Gastrocnemius medialis (tissue), 4 donors: ENCODE measurements around the gene ZNF524. TPM values are rescaled to one million over a fixed set of nuclear protein-coding genes. Genes with fewer than 3 reads are reported as not detected.
A peak's percentile ranks its signal among the peaks of the same experiment; 100 is the strongest.

Experiments
- ATAC-seq, 2 donors: fragments of 150-250 bp; one replicate each; pipeline ENCODE4 v1.9.1; 2016
- DNase-seq, 2 donors: peaks; one replicate each; pipeline ENCODE4 v3.0.0-alpha.2; 2019
- H3K27ac ChIP-seq, 4 donors: fragments of 200-600 bp; sonication (generic); 1 replicate in 1 of 4; 2 replicates in 3 of 4; pipeline ENCODE4 v1.5.1; 2016 to 2018; ENCODE audit warnings: mild to moderate bottlenecking in 2 of 4, moderate library complexity in 1 of 4
- H3K27me3 ChIP-seq, 3 donors: fragments of 200-600 bp; sonication (generic) in 2 of 3; 1 replicate in 1 of 3; 2 replicates in 2 of 3; pipeline versions ENCODE4 v1.5.1 to v1.6.0; 2016 to 2019; ENCODE audit warnings: mild to moderate bottlenecking in 1 of 3, moderate library complexity in 1 of 3
- H3K36me3 ChIP-seq, 2 donors: fragments of 200-600 bp; sonication (generic) in 1 of 2; one replicate each; pipeline ENCODE4 v1.5.1; 2017 to 2018
- H3K4me1 ChIP-seq, 2 donors: fragments of 200-600 bp; sonication (generic) in 1 of 2; one replicate each; pipeline ENCODE4 v1.5.1; 2016 to 2017; ENCODE audit warnings: mild to moderate bottlenecking in 2 of 2
- H3K4me3 ChIP-seq, 4 donors: fragments of 200-600 bp; sonication (generic) in 3 of 4; 1 replicate in 1 of 4; 2 replicates in 3 of 4; pipeline ENCODE4 v1.5.1; 2016 to 2019; ENCODE audit warnings: mild to moderate bottlenecking in 2 of 4
- H3K9me3 ChIP-seq, 3 donors: fragments of 200-600 bp; sonication (generic) in 2 of 3; 1 replicate in 1 of 3; 2 replicates in 2 of 3; pipeline ENCODE4 v1.5.1; 2016 to 2019
- CTCF ChIP-seq, 5 experiments: fragments of 450-650 bp in 3 of 5; fragments of 200-600 bp in 2 of 5; sonication (generic) in 2 of 5; IDR thresholded peaks in 4 of 5; conservative IDR thresholded peaks in 1 of 5; 1 replicate in 4 of 5; 2 replicates in 1 of 5; pipeline ENCODE4 v1.5.1; 2016 to 2019; ENCODE audit warnings: antibody characterized with exemption in 5 of 5, mild to moderate bottlenecking in 3 of 5, moderate library complexity in 3 of 5
- POLR2A ChIP-seq, 2 donors: fragments of 450-650 bp; IDR thresholded peaks; one replicate each; pipeline ENCODE4 v1.6.1; 2017; ENCODE audit warnings: antibody characterized with exemption in 2 of 2, mild to moderate bottlenecking in 2 of 2, moderate library complexity in 2 of 2
- in situ Hi-C, 4 donors: fragments of 200-750 bp; cut with MboI; loops; one replicate each; pipeline versions ENCODE4 v1.15.0 to v1.8.0; 2017; ENCODE audit warnings: low sequenced_read_pairs in 4 of 4
- intact Hi-C: fragments of 100-400 bp; cut with DNase I; formaldehyde crosslinking; loops from one replicate; pipeline ENCODE4 v1.15.1; 2023; ENCODE audit warnings: low total_unique reads
- total RNA-seq, 4 donors: library from RNA; depleted of rRNA; stranded (reverse); fragments of >200 nt; gene quantifications; one replicate each; pipeline versions ENCODE4 v1.1.0 to v1.2.3, GENCODE V29; 2016

ZNF524 gene
- total RNA-seq, 4 donors from 2014 or later, result 35.6 to 61.7 (median 47.0) TPM

DNA sequence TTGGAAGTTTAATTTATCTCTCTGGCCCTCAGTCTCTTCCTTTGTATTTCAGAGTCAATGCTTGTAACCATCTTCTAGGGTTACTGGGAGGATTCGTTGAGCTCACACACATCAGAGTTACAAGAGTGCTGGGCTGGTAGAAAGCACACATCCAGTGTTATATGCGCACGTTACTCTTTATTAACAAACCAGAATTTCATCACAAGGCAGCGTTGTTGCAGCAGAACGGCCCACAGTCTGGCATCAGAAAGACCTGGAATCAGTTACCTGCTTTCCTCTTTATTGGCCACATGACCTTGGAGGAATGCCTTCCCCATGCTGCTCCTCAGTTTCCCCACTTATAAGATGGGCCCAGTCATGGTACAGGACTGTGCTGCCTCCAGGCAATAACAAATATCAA, 9.2 kb downstream of the ZNF524 start:
- H3K4me1 ChIP-seq, result peaks cover 46 to 51% of the 10 kb centered on the region in 2 donors
- DNase-seq, result no peak
- no peak for ATAC-seq
- no peaks in the 10 kb centered on the region for H3K9me3 ChIP-seq
- no peaks in the 10 kb centered on the region for H3K27me3 ChIP-seq
- H3K27ac ChIP-seq, result peak overlapping the region; percentile 86 to 99 (median 92)
- in situ Hi-C loops, result no loop called here
- TF ChIP-seq CTCF (IDR thresholded peaks at IDR 0.05 in 4 of 5, conservative IDR thresholded peaks at IDR 0.05 in 1 of 5) (no peak), POLR2A (IDR thresholded peaks at IDR 0.05) (no peak)
- H3K36me3 ChIP-seq, result peaks cover 0 to 8% of the 10 kb centered on the region in 2 donors
- no peak overlapping the region for H3K4me3 ChIP-seq
- intact Hi-C loops, result loop anchor here (10.0 kb wide), 1 partner anchor 1405 kb away; the partner anchor contains the start of gene RPS9

DNA sequence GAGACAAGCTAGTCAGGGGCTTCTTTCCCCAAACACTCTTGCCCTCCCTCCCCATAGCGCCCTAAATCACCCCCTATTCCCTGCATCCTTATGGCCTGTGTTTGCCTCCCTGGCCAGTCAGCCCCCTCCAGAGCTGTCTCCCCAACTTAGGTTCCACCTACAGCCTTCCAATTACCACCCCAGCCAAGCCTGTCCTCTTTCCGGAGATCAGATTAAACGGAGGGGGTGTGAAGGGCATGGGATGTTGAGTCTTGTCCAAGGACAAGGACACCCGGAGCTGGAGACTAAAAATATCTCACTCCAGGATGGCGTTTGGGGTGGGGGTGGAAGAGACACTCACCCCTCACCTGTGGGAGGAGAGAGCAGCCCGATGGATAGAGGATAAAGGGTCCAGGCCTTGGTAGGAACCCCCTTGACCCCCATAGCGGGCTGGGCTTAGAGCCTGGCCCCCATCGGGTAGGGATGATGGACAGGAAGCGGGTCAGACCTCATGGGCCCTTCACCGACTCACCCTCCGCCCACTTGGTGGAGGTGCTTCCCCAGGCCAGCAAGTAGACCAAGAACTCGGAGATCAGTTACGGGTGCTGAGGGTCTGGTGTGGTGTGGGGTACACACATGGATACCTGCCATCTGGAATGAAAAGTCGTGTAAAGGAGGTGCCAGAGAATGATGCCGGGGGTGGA, 11.4 kb downstream of the ZNF524 start:
- ATAC-seq (peak; percentile 93), DNase-seq (peak; percentile 72 to 76)
- Histone ChIP-seq H3K27me3 (no peaks in the 10 kb centered on the region), H3K4me1 (peaks cover 33 to 46% of the 10 kb centered on the region in 2 donors), H3K4me3 (peak overlapping the region in 3 of 4 donors; percentile 6 to 39 (median 17)), H3K36me3 (peaks cover 0 to 13% of the 10 kb centered on the region in 2 donors), H3K27ac (peak overlapping the region; percentile 86 to 97 (median 91)), H3K9me3 (no peaks in the 10 kb centered on the region)
- in situ Hi-C loops, result no loop called here
- intact Hi-C loops, result no loop called here
- TF ChIP-seq CTCF (IDR thresholded peaks at IDR 0.05 in 4 of 5, conservative IDR thresholded peaks at IDR 0.05 in 1 of 5) (no peak), POLR2A (IDR thresholded peaks at IDR 0.05) (no peak)

DNA sequence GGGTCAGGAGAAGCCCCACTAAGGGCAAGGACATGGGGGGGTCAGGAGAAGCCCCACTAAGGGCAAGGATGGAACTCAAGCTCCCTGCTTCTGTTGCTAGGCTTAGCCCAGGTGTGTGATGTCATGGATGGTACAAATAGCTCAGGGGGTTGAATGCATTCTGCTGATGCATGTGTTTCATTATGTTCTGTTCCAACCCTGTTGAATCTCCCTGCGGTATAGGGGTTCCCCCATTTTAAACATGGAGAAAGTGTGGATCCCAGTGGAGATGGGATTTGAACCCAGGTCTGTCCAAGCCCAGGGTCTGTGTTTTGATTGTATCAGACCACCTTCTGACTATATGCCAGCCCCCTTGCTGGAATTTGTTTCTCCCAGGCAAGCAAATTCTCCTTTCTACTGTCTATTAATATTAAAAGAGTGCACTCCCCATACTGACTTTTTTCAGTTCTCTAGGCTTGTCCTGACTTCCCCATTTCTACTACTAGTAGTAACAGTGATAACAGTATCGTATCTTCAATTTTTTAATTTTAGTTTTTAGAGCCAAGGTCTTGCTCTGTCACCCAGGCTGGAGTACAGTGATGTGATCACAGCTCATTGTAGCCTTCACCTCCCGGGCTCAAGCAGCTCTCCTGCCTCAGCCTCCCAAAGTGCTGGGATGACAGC, 12.0 kb downstream of the ZNF524 start:
- in situ Hi-C loops (no loop called here), intact Hi-C loops (no loop called here)
- no peak for DNase-seq
- H3K9me3 ChIP-seq, result no peaks in the 10 kb centered on the region
- peak overlapping the region in 1 of 4 donors; percentile 39 for H3K4me3 ChIP-seq
- peak overlapping the region; percentile 86 to 97 (median 91) for H3K27ac ChIP-seq
- H3K4me1 ChIP-seq, result peaks cover 26 to 39% of the 10 kb centered on the region in 2 donors
- peaks cover 0 to 20% of the 10 kb centered on the region in 2 donors for H3K36me3 ChIP-seq
- no peak for TF ChIP-seq CTCF (IDR thresholded peaks at IDR 0.05 in 4 of 5, conservative IDR thresholded peaks at IDR 0.05 in 1 of 5)
- no peak for TF ChIP-seq POLR2A (IDR thresholded peaks at IDR 0.05)
- H3K27me3 ChIP-seq, result no peaks in the 10 kb centered on the region
- ATAC-seq, result peak; percentile 32 to 35

DNA sequence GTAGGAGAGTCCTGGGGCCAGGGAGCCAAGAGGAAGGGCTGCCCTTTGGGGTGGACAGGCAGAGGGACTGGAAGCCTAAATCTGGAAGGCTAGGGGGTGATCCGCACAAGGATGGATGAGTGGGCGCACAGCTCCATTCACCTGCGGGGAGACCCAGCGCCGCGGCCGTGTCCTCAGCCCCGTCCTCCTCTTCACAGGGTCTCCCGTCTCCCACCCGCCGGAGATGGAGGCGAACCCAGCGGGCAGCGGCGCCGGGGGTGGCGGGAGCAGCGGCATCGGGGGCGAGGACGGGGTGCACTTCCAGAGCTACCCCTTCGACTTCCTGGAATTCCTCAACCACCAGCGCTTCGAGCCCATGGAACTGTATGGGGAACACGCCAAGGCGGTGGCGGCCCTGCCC, 13.3 kb downstream of the ZNF524 start:
- Histone ChIP-seq H3K4me3 (no peak overlapping the region), H3K27me3 (no peaks in the 10 kb centered on the region), H3K4me1 (peaks cover 25 to 30% of the 10 kb centered on the region in 2 donors), H3K27ac (peak overlapping the region in 3 of 4 donors; percentile 86 to 97 (median 94)), H3K9me3 (no peaks in the 10 kb centered on the region), H3K36me3 (peaks cover 0 to 28% of the 10 kb centered on the region in 2 donors)
- ATAC-seq, result no peak
- in situ Hi-C loops (no loop called here), intact Hi-C loops (no loop called here)
- DNase-seq, result no peak
- TF ChIP-seq POLR2A (IDR thresholded peaks at IDR 0.05), result no peak
- no peak for TF ChIP-seq CTCF (IDR thresholded peaks at IDR 0.05 in 4 of 5, conservative IDR thresholded peaks at IDR 0.05 in 1 of 5)
